NOMO-1 treated with dmso at 0.1 percent for 144 hours (cell line): Measurements from ENCODE around the gene FAM53B.
"Not testable (repeated sequence)": the region's sequence is repeated elsewhere in the genome, so short reads cannot be mapped to it uniquely, and the experiment has no call there.

ENCODE experiments used
- DNase-seq: peaks from one replicate; lab custom pipeline; 2025; ENCODE audit not compliant: unreplicated experiment; lab: John Stamatoyannopoulos, UW

Gene FAM53B

GRCh38 chr10:124618470-124619073, 125.6 kb downstream of the FAM53B start:
- no peak for DNase-seq

GRCh38 chr10:124616836-124617130, 127.4 kb downstream of the FAM53B start:
- DNase-seq: no peak

GRCh38 chr10:124616040-124616835, 127.9 kb downstream of the FAM53B start:
- no peak for DNase-seq

GRCh38 chr10:124615259-124615658, 128.9 kb downstream of the FAM53B start:
- no peak for DNase-seq

GRCh38 chr10:124614003-124614659, 130.0 kb downstream of the FAM53B start:
- DNase-seq: no peak

GRCh38 chr10:124612611-124613498, 131.3 kb downstream of the FAM53B start:
- DNase-seq: no peak

- DNase-seq: no peak
Measured at GRCh38 chr10:124611738-124612137, 132.4 kb downstream of the FAM53B start.

- DNase-seq: not testable (repeated sequence)
Measured at GRCh38 chr10:124610851-124611250, 133.3 kb downstream of the FAM53B start.

GRCh38 chr10:124610186-124610585, 134.0 kb downstream of the FAM53B start:
- not testable (repeated sequence) for DNase-seq

GRCh38 chr10:124609698-124610097, 134.5 kb downstream of the FAM53B start:
- DNase-seq: no peak

GRCh38 chr10:124608093-124608721, 136.0 kb downstream of the FAM53B start:
- no peak for DNase-seq

- no peak for DNase-seq
Measured at GRCh38 chr10:124607693-124608092, 136.5 kb downstream of the FAM53B start.

- no peak for DNase-seq
Measured at GRCh38 chr10:124606822-124607221, 137.4 kb downstream of the FAM53B start.

GRCh38 chr10:124605856-124606812, 138.0 kb downstream of the FAM53B start:
- no peak for DNase-seq

- no peak for DNase-seq
Measured at GRCh38 chr10:124605481-124605855, 138.7 kb downstream of the FAM53B start.

GRCh38 chr10:124605001-124605370, 139.2 kb downstream of the FAM53B start:
- DNase-seq: no peak

- DNase-seq: no peak
Measured at GRCh38 chr10:124604214-124605000, 139.8 kb downstream of the FAM53B start.

GRCh38 chr10:124603376-124604213, 140.6 kb downstream of the FAM53B start:
- DNase-seq: no peak
